Activated naive CD8-positive, alpha-beta T cell treated with anti-CD3 and anti-CD28 coated beads, Interleukin-2, amount 10 ng/mL, durations not matched to agents 7 days and 5 days (primary cell): Measurements from ENCODE around the gene TMA7. TPM values are rescaled to one million over a fixed set of nuclear protein-coding genes. Genes with fewer than 3 reads are reported as not detected.
A peak's percentile ranks its signal among the peaks of the same experiment; 100 is the strongest.

Experiments
- ATAC-seq: fragments of 150-1000 bp; cut with Tn5 transposase; one replicate; pipeline ENCODE4 v1.10.0; 2021; ENCODE audit warnings: low read depth, moderate library complexity
- POLR2A ChIA-PET: fragments of 350-600 bp; sonication (Branson Sonifier 250); formaldehyde crosslinking; loops from one replicate; lab custom pipeline; 2021; ENCODE audit warnings: antibody characterized with exemption; lab: Charles Lee
- DNase-seq: peaks from one replicate; pipeline ENCODE4 v3.0.0; 2021
- H3K27ac Mint-ChIP-seq: one replicate; pipeline ENCODE4 v1.8.0; 2022; ENCODE audit warnings: mild to moderate bottlenecking, mixed read lengths
- H3K27me3 Mint-ChIP-seq: one replicate; pipeline ENCODE4 v1.8.0; 2022; ENCODE audit warnings: mild to moderate bottlenecking, moderate library complexity, mixed read lengths
- H3K36me3 Mint-ChIP-seq: one replicate; pipeline ENCODE4 v1.8.0; 2021; ENCODE audit warnings: mild to moderate bottlenecking, mixed read lengths
- H3K4me1 Mint-ChIP-seq: one replicate; pipeline ENCODE4 v1.8.0; 2021; ENCODE audit warnings: mixed read lengths
- H3K4me3 Mint-ChIP-seq: one replicate; pipeline ENCODE4 v1.8.0; 2022; ENCODE audit warnings: mild to moderate bottlenecking, moderate library complexity, mixed read lengths
- H3K9me3 Mint-ChIP-seq: one replicate; pipeline ENCODE4 v1.8.0; 2021; ENCODE audit warnings: mixed read lengths
- total RNA-seq, 2 experiments: library from RNA; stranded (reverse); gene quantifications; one replicate each; pipeline ENCODE4 v1.2.3, GENCODE V29; 2021

Gene TMA7
- total RNA-seq, 2 experiments from 2014 or later, result 260 to 263 TPM

GRCh38 chr3:48464713-48465221, 24.7 kb downstream of the TMA7 start:
- no peak for ATAC-seq
- no peaks in the 10 kb centered on the region for H3K27me3 Mint-ChIP-seq
- POLR2A ChIA-PET, result interaction anchor here (1.0 to 2.6 kb wide), 3 partner anchors 9 to 42 kb away, joined by 3 to 18 read pairs (median 16); partner anchors contain the start of genes CCDC51 and TMA7
- no peak overlapping the region for H3K4me3 Mint-ChIP-seq
- no peak for DNase-seq
- peaks cover 43% of the 10 kb centered on the region for H3K4me1 Mint-ChIP-seq
- no peaks in the 10 kb centered on the region for H3K9me3 Mint-ChIP-seq
- no peak overlapping the region for H3K27ac Mint-ChIP-seq
- H3K36me3 Mint-ChIP-seq, result peaks cover 36% of the 10 kb centered on the region

GRCh38 chr3:48465237-48465530, 25.1 kb downstream of the TMA7 start:
- H3K27me3 Mint-ChIP-seq, result no peaks in the 10 kb centered on the region
- POLR2A ChIA-PET, result interaction anchor here (1.0 to 2.6 kb wide), 4 partner anchors 8 to 165 kb away, joined by 3 to 16 read pairs (median 6); no protein-coding TSS in a partner anchor
- peaks cover 43% of the 10 kb centered on the region for H3K4me1 Mint-ChIP-seq
- peak overlapping the region; percentile 97 for H3K4me3 Mint-ChIP-seq
- no peak for ATAC-seq
- DNase-seq, result no peak
- peaks cover 38% of the 10 kb centered on the region for H3K36me3 Mint-ChIP-seq
- H3K27ac Mint-ChIP-seq, result peak overlapping the region; percentile 98
- no peaks in the 10 kb centered on the region for H3K9me3 Mint-ChIP-seq

GRCh38 chr3:48465531-48466378, 25.7 kb downstream of the TMA7 start:
- H3K9me3 Mint-ChIP-seq, result no peaks in the 10 kb centered on the region
- peaks cover 43% of the 10 kb centered on the region for H3K4me1 Mint-ChIP-seq
- DNase-seq, result peak; percentile 87
- H3K4me3 Mint-ChIP-seq, result peak overlapping the region; percentile 97
- POLR2A ChIA-PET, result interaction anchor here (0.6 to 3.1 kb wide), 14 partner anchors 9 to 197 kb away, joined by 3 to 29 read pairs (median 7); partner anchors contain the start of genes ATRIP, CCDC51, SHISA5 and TMA7
- peaks cover 37% of the 10 kb centered on the region for H3K36me3 Mint-ChIP-seq
- ATAC-seq, result peak; percentile 93
- H3K27me3 Mint-ChIP-seq, result no peaks in the 10 kb centered on the region
- H3K27ac Mint-ChIP-seq, result peak overlapping the region; percentile 98

- DNase-seq (peak; percentile 59), ATAC-seq (peak; percentile 50)
- Mint-ChIP-seq H3K4me1 (peaks cover 36% of the 10 kb centered on the region), H3K27me3 (no peaks in the 10 kb centered on the region), H3K9me3 (no peaks in the 10 kb centered on the region), H3K36me3 (peaks cover 32% of the 10 kb centered on the region), H3K4me3 (peak overlapping the region; percentile 97), H3K27ac (peak overlapping the region; percentile 98)
- POLR2A ChIA-PET, result interaction anchor here (0.7 to 3.1 kb wide), 17 partner anchors 9 to 226 kb away, joined by 3 to 29 read pairs (median 6); partner anchors contain the start of genes ATRIP, CCDC51, SHISA5 and TMA7
Measured at GRCh38 chr3:48466386-48467109, 26.5 kb downstream of the TMA7 start.

- peaks cover 32% of the 10 kb centered on the region for H3K36me3 Mint-ChIP-seq
- no peak for DNase-seq
- peaks cover 36% of the 10 kb centered on the region for H3K4me1 Mint-ChIP-seq
- peak overlapping the region; percentile 97 for H3K4me3 Mint-ChIP-seq
- H3K9me3 Mint-ChIP-seq, result no peaks in the 10 kb centered on the region
- ATAC-seq, result no peak
- H3K27me3 Mint-ChIP-seq, result no peaks in the 10 kb centered on the region
- peak overlapping the region; percentile 98 for H3K27ac Mint-ChIP-seq
- POLR2A ChIA-PET, result interaction anchor here (0.9 to 3.1 kb wide), 12 partner anchors 9 to 226 kb away, joined by 3 to 29 read pairs (median 10); partner anchors contain the start of genes ATRIP, CCDC51, SHISA5 and TMA7
Measured at GRCh38 chr3:48467110-48467454, 27.0 kb downstream of the TMA7 start.

- ATAC-seq, result no peak
- H3K4me3 Mint-ChIP-seq, result peak overlapping the region; percentile 97
- peaks cover 32% of the 10 kb centered on the region for H3K36me3 Mint-ChIP-seq
- no peaks in the 10 kb centered on the region for H3K9me3 Mint-ChIP-seq
- POLR2A ChIA-PET, result interaction anchor here (0.6 to 3.1 kb wide), 12 partner anchors 12 to 554 kb away, joined by 3 to 29 read pairs (median 6); partner anchors contain the start of genes ATRIP, CCDC51, SHISA5 and TMA7
- peak; percentile 29 for DNase-seq
- peaks cover 37% of the 10 kb centered on the region for H3K4me1 Mint-ChIP-seq
- no peaks in the 10 kb centered on the region for H3K27me3 Mint-ChIP-seq
- peak overlapping the region; percentile 98 for H3K27ac Mint-ChIP-seq
Measured at GRCh38 chr3:48467473-48468267, 27.6 kb downstream of the TMA7 start.

- peak; percentile 31 for DNase-seq
Measured at GRCh38 chr3:48468329-48468731, 28.3 kb downstream of the TMA7 start.

GRCh38 chr3:48469046-48469915, 29.2 kb downstream of the TMA7 start:
- no peaks in the 10 kb centered on the region for H3K27me3 Mint-ChIP-seq

More at GRCh38 chr3:48468329-48468731, 28.3 kb downstream of the TMA7 start:
- POLR2A ChIA-PET, result interaction anchor here (0.6 to 3.1 kb wide), 7 partner anchors 28 to 553 kb away, joined by 3 to 29 read pairs (median 3); partner anchors contain the start of genes CCDC51 and TMA7
- no peaks in the 10 kb centered on the region for H3K27me3 Mint-ChIP-seq
- ATAC-seq, result no peak
- peaks cover 42% of the 10 kb centered on the region for H3K4me1 Mint-ChIP-seq
- peaks cover 32% of the 10 kb centered on the region for H3K36me3 Mint-ChIP-seq
- peak overlapping the region; percentile 99 for H3K27ac Mint-ChIP-seq
- no peaks in the 10 kb centered on the region for H3K9me3 Mint-ChIP-seq
- peak overlapping the region; percentile 97 for H3K4me3 Mint-ChIP-seq

GRCh38 chr3:48470286-48470685, 30.2 kb downstream of the TMA7 start:
- Mint-ChIP-seq H3K4me3 (peak overlapping the region; percentile 73), H3K36me3 (peaks cover 37% of the 10 kb centered on the region), H3K9me3 (no peaks in the 10 kb centered on the region), H3K27me3 (no peaks in the 10 kb centered on the region), H3K4me1 (peaks cover 48% of the 10 kb centered on the region), H3K27ac (peak overlapping the region; percentile 99)
- DNase-seq (peak; percentile 30), ATAC-seq (no peak)
- POLR2A ChIA-PET, result interaction anchor here (1.1 to 6.5 kb wide), 5 partner anchors 9 to 34 kb away, joined by 3 to 57 read pairs (median 10); partner anchors contain the start of genes ATRIP, CCDC51, SHISA5 and TMA7

More at GRCh38 chr3:48469046-48469915, 29.2 kb downstream of the TMA7 start:
- H3K4me3 Mint-ChIP-seq, result peak overlapping the region; percentile 97
- H3K36me3 Mint-ChIP-seq, result peaks cover 32% of the 10 kb centered on the region
- no peaks in the 10 kb centered on the region for H3K9me3 Mint-ChIP-seq
- peaks cover 47% of the 10 kb centered on the region for H3K4me1 Mint-ChIP-seq
- no peak for ATAC-seq
- peak; percentile 38 for DNase-seq
- peak overlapping the region; percentile 99 for H3K27ac Mint-ChIP-seq
- POLR2A ChIA-PET, result interaction anchor here (0.5 to 6.5 kb wide), 7 partner anchors 10 to 46 kb away, joined by 3 to 57 read pairs (median 7); partner anchors contain the start of genes ATRIP, CCDC51 and TMA7

GRCh38 chr3:48472673-48472922, 32.5 kb downstream of the TMA7 start:
- Mint-ChIP-seq H3K9me3 (no peaks in the 10 kb centered on the region), H3K4me3 (peak overlapping the region; percentile 88), H3K4me1 (peaks cover 42% of the 10 kb centered on the region), H3K27me3 (no peaks in the 10 kb centered on the region), H3K36me3 (peaks cover 30% of the 10 kb centered on the region), H3K27ac (peak overlapping the region; percentile 99)
- POLR2A ChIA-PET, result interaction anchor here (0.6 to 6.5 kb wide), 14 partner anchors 9 to 535 kb away, joined by 3 to 57 read pairs (median 5); partner anchors contain the start of genes ATRIP, CCDC51, PFKFB4 and SHISA5
- DNase-seq, result no peak
- ATAC-seq, result peak; percentile 43

GRCh38 chr3:48472923-48473616, 33.0 kb downstream of the TMA7 start:
- POLR2A ChIA-PET, result interaction anchor here (0.6 to 6.5 kb wide), 15 partner anchors 8 to 534 kb away, joined by 3 to 57 read pairs (median 5); partner anchors contain the start of genes ATRIP, CCDC51, PFKFB4 and SHISA5
- Mint-ChIP-seq H3K27me3 (no peaks in the 10 kb centered on the region), H3K4me3 (peak overlapping the region; percentile 88), H3K9me3 (no peaks in the 10 kb centered on the region), H3K4me1 (peaks cover 42% of the 10 kb centered on the region), H3K27ac (peak overlapping the region; percentile 99), H3K36me3 (peaks cover 29% of the 10 kb centered on the region)
- DNase-seq (peak; percentile 93), ATAC-seq (peak; percentile 87)
